Neuron (in vitro differentiated cells): ENCODE results near the gene CDK5RAP3.

Experiments used
- H2AFZ ChIP-seq: one replicate; pipeline ENCODE4 v1.6.1; 2013; ENCODE audit warnings: low read depth, mild to moderate bottlenecking, inconsistent platforms, low read length, moderate library complexity
- H3K27me3 ChIP-seq: one replicate; pipeline ENCODE4 v1.6.1; 2013; ENCODE audit warnings: low read length; ENCODE audit not compliant: insufficient read depth
- H3K36me3 ChIP-seq: one replicate; pipeline ENCODE4 v1.6.1; 2013; ENCODE audit warnings: low read length; ENCODE audit not compliant: insufficient read depth
- H3K4me1 ChIP-seq: one replicate; pipeline ENCODE4 v1.6.1; 2013; ENCODE audit warnings: low read length; ENCODE audit not compliant: insufficient read depth
- H3K4me3 ChIP-seq: 2 replicates; pipeline ENCODE4 v1.5.1; 2013; ENCODE audit warnings: mild to moderate bottlenecking, low read length, moderate library complexity
- H3K9me3 ChIP-seq: one replicate; pipeline ENCODE4 v1.6.1; 2013; ENCODE audit warnings: low read length

Gene CDK5RAP3

DNA sequence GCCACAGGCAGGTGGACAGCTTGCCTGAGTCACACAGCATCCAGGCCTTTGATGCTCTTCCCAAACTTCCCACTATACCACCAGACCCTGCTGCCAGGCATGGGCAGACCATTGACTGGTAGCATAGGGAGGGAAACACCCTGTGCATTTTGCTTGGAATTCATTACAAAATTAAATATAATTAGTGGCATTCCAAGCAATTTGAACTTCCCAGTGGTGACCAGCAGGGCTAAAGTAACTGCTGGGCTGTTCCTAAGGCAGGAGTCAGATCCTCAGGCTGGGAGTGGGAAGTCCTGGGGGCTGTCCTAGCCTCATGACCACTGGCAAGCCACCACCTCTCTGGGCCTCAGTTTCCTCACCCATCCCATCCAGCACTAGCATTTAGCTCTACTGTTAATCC, 17.0 kb upstream of the CDK5RAP3 start:
- peaks cover 12% of the 10 kb centered on the region for H3K4me1 ChIP-seq
- no peak overlapping the region for H3K4me3 ChIP-seq
- H2AFZ ChIP-seq: no peak overlapping the region
- H3K36me3 ChIP-seq: no peaks in the 10 kb centered on the region
- peaks cover 14% of the 10 kb centered on the region for H3K27me3 ChIP-seq
- H3K9me3 ChIP-seq: no peaks in the 10 kb centered on the region

DNA sequence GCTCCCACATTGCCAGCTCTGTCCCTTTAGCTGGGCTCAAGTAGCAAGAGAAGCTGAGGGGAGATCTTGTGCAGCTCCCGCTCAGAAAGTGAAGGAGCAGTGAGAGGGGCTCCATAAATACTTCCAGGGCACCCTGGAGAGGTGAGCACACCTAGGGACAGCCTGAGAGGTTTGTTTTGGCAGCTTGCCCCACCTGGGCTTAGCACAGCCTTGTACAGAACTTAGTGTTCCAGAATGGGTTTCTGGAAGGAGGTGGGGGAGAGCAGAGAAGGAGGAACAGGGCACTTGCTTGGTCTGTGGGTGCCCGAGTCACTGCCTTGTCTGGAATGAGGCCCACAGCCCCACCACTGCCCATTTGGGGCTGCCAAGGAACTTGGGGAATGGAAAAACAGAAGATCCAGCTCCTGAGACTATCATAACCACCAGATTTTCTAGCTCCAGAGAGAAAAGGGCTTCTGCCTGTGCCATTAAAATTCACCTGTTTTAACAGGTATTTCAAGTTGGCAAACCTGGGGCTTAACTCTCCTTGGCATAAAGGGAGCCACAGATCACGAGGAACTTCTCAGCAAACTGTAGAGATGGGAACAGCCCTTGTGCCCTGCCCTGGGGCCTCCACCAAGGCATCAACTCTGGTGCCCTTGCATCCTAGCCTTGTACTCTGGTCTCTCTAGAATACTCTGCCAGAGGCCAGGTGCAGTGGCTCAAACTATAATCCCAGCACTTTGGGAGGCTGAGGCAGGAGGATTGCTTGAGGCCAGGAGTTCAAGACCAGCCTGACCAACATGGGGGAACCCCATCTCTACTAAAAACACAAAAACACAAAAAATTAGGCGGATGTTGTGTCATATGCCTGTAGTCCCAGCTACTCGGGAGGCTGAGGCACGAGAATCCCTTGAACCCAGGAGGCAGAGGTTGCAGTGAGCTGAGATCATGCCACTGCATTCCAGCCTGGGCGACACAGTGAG, 15.1 kb upstream of the CDK5RAP3 start:
- Histone ChIP-seq H3K4me3 (no peak overlapping the region), H2AFZ (no peak overlapping the region), H3K9me3 (no peaks in the 10 kb centered on the region), H3K36me3 (no peaks in the 10 kb centered on the region), H3K4me1 (peaks cover 7% of the 10 kb centered on the region), H3K27me3 (peaks cover 21% of the 10 kb centered on the region)

DNA sequence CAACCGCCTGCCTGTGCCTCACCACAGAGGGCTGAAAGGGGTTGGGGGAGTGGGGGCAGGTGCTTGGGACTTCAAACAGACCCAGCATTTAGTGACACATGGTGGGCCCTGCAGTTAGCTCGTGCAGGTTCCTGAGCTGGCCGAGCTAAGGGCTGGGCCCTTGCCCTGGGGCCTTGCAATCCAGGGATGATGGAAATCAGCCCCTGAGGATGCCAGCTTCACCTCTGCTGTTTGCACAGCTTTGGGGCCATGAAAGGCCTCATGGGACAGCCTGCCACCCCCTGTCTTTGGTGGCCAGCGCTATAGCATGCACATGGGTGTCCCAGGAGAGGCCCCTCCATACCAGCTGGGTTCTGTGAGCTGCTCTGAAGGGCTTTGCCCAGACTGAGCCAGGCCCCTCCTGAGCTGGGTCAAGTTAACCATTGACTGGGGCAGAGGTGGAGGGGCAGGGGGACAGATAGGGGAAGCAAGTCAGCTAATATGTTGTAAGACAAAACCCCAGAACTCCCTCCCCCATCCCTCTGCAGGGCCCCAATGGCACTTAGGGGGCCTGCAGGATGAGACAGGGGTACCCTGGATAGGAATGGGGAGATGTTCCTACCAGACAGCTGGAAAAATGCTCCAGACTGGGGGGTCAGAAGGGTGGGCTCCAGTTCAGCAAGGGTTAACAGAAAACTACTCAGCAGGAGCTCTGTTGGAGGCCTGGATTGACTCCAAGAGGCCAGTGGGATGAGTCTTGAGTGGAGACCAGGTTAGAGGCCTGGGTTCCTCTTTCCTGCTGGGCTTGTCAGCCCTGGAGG, 13.9 kb upstream of the CDK5RAP3 start:
- no peak overlapping the region for H3K4me3 ChIP-seq
- no peaks in the 10 kb centered on the region for H3K9me3 ChIP-seq
- H3K4me1 ChIP-seq: peaks cover 7% of the 10 kb centered on the region

DNA sequence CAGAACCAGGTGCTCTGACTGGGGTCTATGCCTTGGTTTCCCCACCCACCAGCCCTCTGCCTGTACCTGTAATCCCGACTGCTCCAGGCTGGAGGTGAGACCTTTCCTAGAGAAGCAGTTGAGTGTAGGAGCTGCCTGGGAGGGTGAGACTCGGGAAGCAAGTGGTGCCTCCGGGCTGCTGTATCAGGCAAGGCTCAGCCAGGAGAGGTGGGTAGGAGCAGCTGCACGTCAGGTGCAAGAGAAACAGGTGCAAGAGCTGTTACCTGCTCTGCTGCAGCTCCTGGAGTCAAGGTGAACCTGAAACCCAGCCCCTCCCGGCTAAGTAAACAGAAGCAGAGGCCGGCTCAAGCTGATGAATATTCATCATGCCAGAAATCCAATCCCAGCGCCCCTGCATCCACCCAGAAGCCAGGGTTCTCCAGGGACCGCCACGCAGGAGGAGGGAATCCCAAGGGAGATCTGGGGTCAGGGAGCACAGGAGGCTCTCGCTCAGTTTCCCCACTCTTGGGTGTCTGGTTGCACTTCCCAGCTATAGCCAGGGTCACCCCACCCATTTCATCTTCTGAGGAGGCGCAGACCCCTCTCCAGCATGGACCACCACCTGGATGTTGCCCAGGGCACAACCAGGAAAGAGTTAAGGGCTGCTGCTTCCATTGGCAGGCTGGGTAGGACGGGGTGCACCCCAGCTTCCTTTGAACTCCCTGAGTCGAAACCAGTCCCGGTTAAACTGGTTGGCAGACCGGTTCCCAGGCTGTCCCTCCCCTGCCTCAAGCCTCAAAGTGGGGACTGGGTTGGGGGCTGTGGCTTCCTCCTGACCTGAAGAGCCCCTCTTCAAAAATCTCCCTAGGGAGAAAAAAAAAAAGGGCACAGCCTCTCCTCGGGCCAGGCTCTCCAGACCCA, 13.1 kb upstream of the CDK5RAP3 start, which contains the start of gene PRR15L:
Gene PRR15L (minus strand): TSS at position 293 of the 900 bp plus-strand sequence. CDS start 4,649 bp downstream, outside the sequence.
- no peak within 1 kb of the TSS for H3K4me3 ChIP-seq
- no peaks in the 10 kb centered on the region for H3K9me3 ChIP-seq
- H3K4me1 ChIP-seq: peaks cover 7% of the 10 kb centered on the region
- H2AFZ ChIP-seq: no peak within 1 kb of the TSS
- H3K27me3 ChIP-seq: peaks cover 23% of the 10 kb centered on the region
- no peaks in the 10 kb centered on the region for H3K36me3 ChIP-seq

More for the DNA sequence above, 13.9 kb upstream of the CDK5RAP3 start:
- no peaks in the 10 kb centered on the region for H3K36me3 ChIP-seq
- H2AFZ ChIP-seq: no peak overlapping the region
- peaks cover 23% of the 10 kb centered on the region for H3K27me3 ChIP-seq

DNA sequence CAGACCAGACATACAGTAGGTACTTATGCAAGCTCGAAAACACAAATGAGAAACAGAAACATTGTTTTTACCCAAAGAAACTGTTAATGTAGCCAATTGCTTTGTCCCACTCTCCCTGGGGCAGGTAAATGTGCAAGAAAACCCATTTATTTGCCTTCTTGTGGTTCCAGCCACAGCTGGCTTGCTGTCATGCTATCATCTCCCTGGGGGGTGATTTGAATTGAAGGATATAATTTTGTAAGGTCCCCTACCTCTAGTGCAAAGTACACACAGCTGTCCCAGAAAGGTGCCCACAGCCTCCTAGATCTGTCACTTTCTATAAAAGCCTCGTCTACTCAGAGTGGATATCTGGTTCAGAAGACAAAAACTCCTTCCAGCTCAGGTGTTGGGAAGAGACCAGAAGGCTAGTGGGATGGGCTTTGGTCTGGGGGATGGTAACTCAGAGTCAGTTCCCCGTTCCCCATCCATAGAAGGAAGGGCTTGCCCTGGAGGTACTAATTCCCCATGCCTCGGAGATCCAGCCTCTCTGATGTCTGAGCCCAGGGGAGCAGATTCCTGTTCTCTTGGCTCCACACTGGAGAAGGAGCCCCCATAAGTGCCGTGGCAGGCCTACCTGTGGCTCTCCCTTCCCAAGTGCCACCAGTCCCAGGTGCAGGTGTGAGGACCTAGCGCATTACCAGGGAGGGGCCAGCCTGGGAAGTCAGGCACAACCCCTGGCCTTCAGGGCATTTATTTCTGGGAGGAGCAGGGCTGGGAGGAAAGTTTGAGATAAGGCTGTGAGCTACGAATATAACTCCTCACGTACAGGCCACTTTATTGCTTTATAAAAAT, 10.9 kb upstream of the CDK5RAP3 start:
- Histone ChIP-seq H3K27me3 (peaks cover 23% of the 10 kb centered on the region), H3K36me3 (no peaks in the 10 kb centered on the region), H3K9me3 (no peaks in the 10 kb centered on the region), H3K4me1 (peaks cover 7% of the 10 kb centered on the region), H3K4me3 (no peak overlapping the region), H2AFZ (no peak overlapping the region)

DNA sequence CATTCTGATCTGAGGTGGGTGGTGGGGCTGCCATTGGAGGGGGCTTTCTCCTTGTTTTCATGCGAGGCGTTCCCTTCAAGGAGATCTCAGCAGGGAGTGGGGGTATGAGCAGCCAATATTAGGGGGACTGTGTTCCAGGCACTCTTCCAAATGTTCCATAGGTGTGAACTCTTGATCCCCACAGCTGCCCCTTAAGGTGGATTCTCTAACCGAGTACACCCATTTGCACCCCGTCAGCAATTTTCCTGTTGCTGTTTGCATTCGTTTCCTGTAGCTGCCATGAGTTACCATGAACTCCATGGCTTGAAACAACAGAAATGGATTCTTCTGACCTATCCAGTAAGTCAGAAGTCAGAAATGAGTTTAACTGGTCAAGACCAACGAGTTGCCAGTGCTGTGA, 9.5 kb upstream of the CDK5RAP3 start:
- Histone ChIP-seq H3K4me3 (no peak overlapping the region), H3K9me3 (no peaks in the 10 kb centered on the region), H3K4me1 (peaks cover 7% of the 10 kb centered on the region)

DNA sequence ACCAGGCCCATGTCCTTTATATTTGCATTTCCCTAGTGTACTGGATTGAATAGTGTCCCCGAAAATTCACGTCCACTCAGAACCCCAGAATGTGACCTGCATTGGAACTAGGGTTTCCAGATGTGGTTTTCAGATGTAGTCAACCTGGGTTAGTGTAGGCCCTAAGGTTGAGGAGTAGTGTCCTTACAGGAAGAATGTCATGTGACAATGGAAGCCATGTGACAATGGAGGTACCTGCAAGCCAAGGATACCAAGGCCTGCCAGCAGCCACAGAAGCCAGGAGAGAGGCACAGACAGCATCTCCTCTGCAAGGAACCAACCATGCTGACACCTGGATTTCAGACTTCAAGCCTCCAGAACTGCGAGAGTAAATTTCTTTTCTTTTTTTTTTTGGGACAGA, 8.0 kb upstream of the CDK5RAP3 start:
- Histone ChIP-seq H3K4me1 (no peaks in the 10 kb centered on the region), H3K9me3 (no peaks in the 10 kb centered on the region), H2AFZ (no peak overlapping the region), H3K4me3 (no peak overlapping the region), H3K36me3 (no peaks in the 10 kb centered on the region), H3K27me3 (peaks cover 14% of the 10 kb centered on the region)

More for the DNA sequence above, 9.5 kb upstream of the CDK5RAP3 start:
- Histone ChIP-seq H3K36me3 (no peaks in the 10 kb centered on the region), H3K27me3 (peaks cover 23% of the 10 kb centered on the region), H2AFZ (no peak overlapping the region)

DNA sequence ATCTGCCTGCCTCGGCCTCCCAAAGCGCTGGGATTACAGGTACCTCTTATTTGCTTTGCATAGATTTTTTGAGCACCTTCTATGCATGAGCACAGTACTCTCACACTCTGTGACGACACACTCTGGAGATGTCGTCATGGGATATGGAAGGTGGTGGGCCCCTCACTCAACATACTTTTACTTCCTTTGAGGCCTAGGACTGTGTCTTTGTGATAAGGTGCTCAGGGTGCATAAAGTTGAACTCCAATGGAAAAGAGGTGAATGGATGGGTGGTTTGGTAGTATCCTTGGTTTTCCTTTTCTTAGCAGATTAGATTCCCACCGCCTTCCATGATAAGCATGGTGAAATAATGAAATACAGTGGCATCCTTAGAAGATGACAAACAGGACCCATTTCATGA, 6.1 kb upstream of the CDK5RAP3 start:
- H3K4me1 ChIP-seq: no peaks in the 10 kb centered on the region
- H2AFZ ChIP-seq: no peak overlapping the region
- no peaks in the 10 kb centered on the region for H3K9me3 ChIP-seq
- H3K4me3 ChIP-seq: no peak overlapping the region
- H3K36me3 ChIP-seq: no peaks in the 10 kb centered on the region
- peaks cover 2% of the 10 kb centered on the region for H3K27me3 ChIP-seq

DNA sequence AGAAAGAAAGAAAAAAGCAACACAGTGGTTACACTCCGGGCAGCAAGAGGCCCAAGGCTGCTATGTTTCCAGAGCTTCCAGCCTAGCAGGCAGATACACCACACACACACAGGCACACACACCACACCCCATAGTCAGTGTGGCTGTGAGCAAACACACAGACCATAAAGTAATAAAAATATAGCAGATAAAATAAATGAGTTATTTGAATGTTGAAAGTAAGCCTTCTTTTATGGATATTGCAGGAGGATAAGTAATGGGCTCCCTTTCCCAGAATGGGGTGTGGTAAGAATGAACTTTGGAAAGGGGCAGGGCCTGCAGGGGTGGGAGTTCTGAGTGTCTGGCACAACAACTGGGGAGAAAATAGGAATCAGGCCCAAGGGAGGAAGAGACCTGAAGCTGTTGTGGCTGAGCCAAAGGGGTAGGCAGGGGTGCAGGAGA, 4.8 kb upstream of the CDK5RAP3 start:
- H3K9me3 ChIP-seq: no peaks in the 10 kb centered on the region
- no peaks in the 10 kb centered on the region for H3K36me3 ChIP-seq
- peaks cover 3% of the 10 kb centered on the region for H3K4me1 ChIP-seq
- H3K4me3 ChIP-seq: no peak overlapping the region
- no peak overlapping the region for H2AFZ ChIP-seq
- H3K27me3 ChIP-seq: no peaks in the 10 kb centered on the region

DNA sequence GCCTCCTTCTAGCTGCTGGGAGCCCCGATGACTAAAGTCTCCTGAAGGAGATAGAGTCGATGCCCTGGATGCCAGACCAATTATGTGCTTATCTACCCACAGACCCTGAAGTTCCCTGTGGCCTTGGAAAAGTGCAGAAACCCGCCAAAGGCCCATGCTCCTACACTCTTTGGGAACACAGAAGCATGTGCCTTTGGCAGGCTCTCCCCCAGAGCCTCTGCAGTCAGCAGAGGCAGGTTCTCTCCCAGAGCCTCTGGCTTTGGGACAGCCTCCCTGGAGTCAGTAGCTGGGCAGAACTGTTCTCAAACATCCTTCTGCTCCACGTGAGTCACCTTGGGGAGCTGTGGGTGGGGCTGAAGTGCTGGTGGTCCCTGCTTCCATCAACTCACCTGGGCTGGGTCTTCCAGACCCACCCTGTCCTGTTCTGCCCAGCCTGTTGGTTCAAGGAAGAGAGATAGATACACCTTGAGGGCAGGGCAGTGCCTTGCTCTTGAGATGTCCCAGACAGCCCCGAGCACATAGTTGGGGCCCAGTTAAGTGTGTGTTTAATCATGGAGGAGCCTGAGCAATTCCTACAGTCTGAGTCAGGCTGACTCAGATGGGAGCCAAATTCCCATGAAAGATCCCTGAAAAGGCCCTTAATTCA, 3.2 kb upstream of the CDK5RAP3 start:
- Histone ChIP-seq H3K36me3 (peaks cover 1% of the 10 kb centered on the region), H2AFZ (no peak overlapping the region), H3K27me3 (no peaks in the 10 kb centered on the region), H3K4me3 (no peak overlapping the region), H3K4me1 (peaks cover 11% of the 10 kb centered on the region), H3K9me3 (no peaks in the 10 kb centered on the region)

DNA sequence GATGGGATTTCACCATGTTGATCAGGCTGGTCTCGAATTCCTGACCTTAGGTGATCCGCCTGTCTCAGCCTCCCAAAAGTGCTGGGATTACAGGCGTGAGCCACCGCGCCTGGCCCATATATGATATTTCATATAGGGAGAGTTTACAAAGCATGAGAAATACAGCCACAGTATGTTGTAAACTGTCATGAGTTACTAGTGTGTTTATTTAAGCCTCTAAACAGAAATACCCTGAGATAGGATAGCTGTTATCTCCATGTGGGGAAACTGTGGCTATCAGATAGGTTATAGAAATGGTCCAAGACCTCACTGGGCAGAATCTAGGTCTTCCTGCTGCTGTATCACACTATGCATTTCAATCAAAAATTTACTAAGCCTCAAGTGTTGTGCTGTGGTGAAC, 2.1 kb upstream of the CDK5RAP3 start:
- no peak overlapping the region for H3K4me3 ChIP-seq
- no peaks in the 10 kb centered on the region for H3K9me3 ChIP-seq
- peaks cover 11% of the 10 kb centered on the region for H3K4me1 ChIP-seq
- H3K27me3 ChIP-seq: no peaks in the 10 kb centered on the region
- no peak overlapping the region for H2AFZ ChIP-seq
- peaks cover 10% of the 10 kb centered on the region for H3K36me3 ChIP-seq
